Measurements from ENCODE around the gene ZNF814. TPM values are rescaled to one million over a fixed set of nuclear protein-coding genes. Genes with fewer than 3 reads are reported as not detected.
"Not testable (repeated sequence)": the region's sequence is repeated elsewhere in the genome, so short reads cannot be mapped to it uniquely, and the experiment has no call there.

ZNF814 gene
- total RNA-seq, 2 experiments from 2014 or later, result 20.9 to 22.2 TPM

- POLR2A ChIA-PET, H3K4me3 Mint-ChIP-seq, H3K9me3 Mint-ChIP-seq, H3K27me3 Mint-ChIP-seq, CTCF ChIA-PET, DNase-seq: not testable (repeated sequence)
- Mint-ChIP-seq H3K27ac (peak overlapping the region; percentile 54), H3K4me1 (peaks cover 37% of the 10 kb centered on the region), H3K36me3 (ENCODE audit: low read depth) (peaks cover 57% of the 10 kb centered on the region)
Measured at GRCh38 chr19:57810410-57811295, 78.2 kb downstream of the ZNF814 start.

GRCh38 chr19:57807541-57807940 is 81.3 kb downstream of the ZNF814 start:
- H3K4me1 Mint-ChIP-seq, result peaks cover 31% of the 10 kb centered on the region
- CTCF ChIA-PET, result interaction anchor here (0.6 to 0.8 kb wide), 2 partner anchors 9 to 80 kb away, joined by 3 to 5 read pairs; partner anchors contain the start of gene ZNF671
- peaks cover 65% of the 10 kb centered on the region for H3K36me3 Mint-ChIP-seq (ENCODE audit: low read depth)
- DNase-seq, result no peak
- POLR2A ChIA-PET, result no interaction called here
- no peak overlapping the region for H3K4me3 Mint-ChIP-seq
- no peak overlapping the region for H3K27ac Mint-ChIP-seq
- H3K9me3 Mint-ChIP-seq, result no peaks in the 10 kb centered on the region
- no peaks in the 10 kb centered on the region for H3K27me3 Mint-ChIP-seq

GRCh38 chr19:57803594-57804325 is 85.1 kb downstream of the ZNF814 start:
- ChIA-PET POLR2A (no interaction called here), CTCF (no interaction called here)
- no peak for DNase-seq
- Mint-ChIP-seq H3K9me3 (no peaks in the 10 kb centered on the region), H3K27me3 (no peaks in the 10 kb centered on the region), H3K36me3 (ENCODE audit: low read depth) (peaks cover 50% of the 10 kb centered on the region), H3K27ac (peak overlapping the region; percentile 78), H3K4me1 (peaks cover 28% of the 10 kb centered on the region), H3K4me3 (peak overlapping the region; percentile 56)

- ChIA-PET POLR2A (no interaction called here), CTCF (no interaction called here)
- H3K27me3 Mint-ChIP-seq, result no peaks in the 10 kb centered on the region
- H3K4me1 Mint-ChIP-seq, result peaks cover 28% of the 10 kb centered on the region
- H3K9me3 Mint-ChIP-seq, result no peaks in the 10 kb centered on the region
- peak overlapping the region; percentile 56 for H3K4me3 Mint-ChIP-seq
- H3K27ac Mint-ChIP-seq, result peak overlapping the region; percentile 78
- DNase-seq, result no peak
- peaks cover 45% of the 10 kb centered on the region for H3K36me3 Mint-ChIP-seq (ENCODE audit: low read depth)
Measured at GRCh38 chr19:57803265-57803593, 85.6 kb downstream of the ZNF814 start.

GRCh38 chr19:57802269-57802668 is 86.6 kb downstream of the ZNF814 start:
- CTCF ChIA-PET, result no interaction called here
- Mint-ChIP-seq H3K4me3 (no peak overlapping the region), H3K4me1 (peaks cover 29% of the 10 kb centered on the region), H3K9me3 (no peaks in the 10 kb centered on the region), H3K36me3 (ENCODE audit: low read depth) (peaks cover 38% of the 10 kb centered on the region), H3K27me3 (no peaks in the 10 kb centered on the region), H3K27ac (no peak overlapping the region)
- DNase-seq, result no peak
- POLR2A ChIA-PET, result no interaction called here

GRCh38 chr19:57800696-57801095 is 88.1 kb downstream of the ZNF814 start:
- peaks cover 29% of the 10 kb centered on the region for H3K4me1 Mint-ChIP-seq

More at GRCh38 chr19:57800696-57801095, 88.1 kb downstream of the ZNF814 start:
- Mint-ChIP-seq H3K27me3 (no peaks in the 10 kb centered on the region), H3K27ac (no peak overlapping the region), H3K4me3 (no peak overlapping the region), H3K9me3 (no peaks in the 10 kb centered on the region), H3K36me3 (ENCODE audit: low read depth) (peaks cover 42% of the 10 kb centered on the region)
- ChIA-PET CTCF (interaction anchor here (0.7 kb wide), 1 partner anchor 14 kb away, joined by 3 read pairs; the partner anchor contains the start of gene ZNF552), POLR2A (no interaction called here)
- DNase-seq, result no peak

Other genes with a start within 250 kb of the ZNF814 start
- gene ZSCAN4, start 220.1 kb downstream of the ZNF814 start, total RNA-seq, result not detected
- gene ZNF551, start 207.1 kb downstream of the ZNF814 start, total RNA-seq, result 10 to 100 TPM; 13.4 to 16.2 TPM
- 1 to 10 TPM; 5.0 to 5.8 TPM for gene ZNF154, start 179.8 kb downstream of the ZNF814 start, total RNA-seq
- 10 to 100 TPM; 13.9 to 14.4 TPM for gene ZNF671, start 161.4 kb downstream of the ZNF814 start, total RNA-seq
- 10 to 100 TPM; 16.1 to 21.4 TPM for gene ZNF776, start 142.2 kb downstream of the ZNF814 start, total RNA-seq
- gene ZNF586, start 119.4 kb downstream of the ZNF814 start, total RNA-seq, result 10 to 100 TPM; 26.8 to 28.4 TPM
- 10 to 100 TPM in 1 of 2 experiments, 1 to 10 TPM in 1; 8.7 to 10.0 TPM for gene ZNF552, start 74.1 kb downstream of the ZNF814 start, total RNA-seq
- gene ZNF587B, start 58.7 kb downstream of the ZNF814 start, total RNA-seq, result 10 to 100 TPM; 16.2 to 18.4 TPM
- 10 to 100 TPM; 35.3 to 35.6 TPM for gene ZNF587, start 39.2 kb downstream of the ZNF814 start, total RNA-seq
- 10 to 100 TPM; 30.3 to 30.7 TPM for gene ZNF417, start 27.6 kb upstream of the ZNF814 start, total RNA-seq
- gene ZNF418, start 46.4 kb upstream of the ZNF814 start, total RNA-seq, result 1 to 10 TPM; 7.2 to 7.9 TPM
- gene ZNF256, start 58.7 kb upstream of the ZNF814 start, total RNA-seq, result 1 to 10 TPM; 9.1 to 9.3 TPM
- gene C19orf18, start 85.5 kb upstream of the ZNF814 start, total RNA-seq, result under 1 TPM; 0.37 to 0.82 TPM
- gene ZNF606, start 113.8 kb upstream of the ZNF814 start, total RNA-seq, result 10 to 100 TPM; 11.1 to 15.3 TPM
- not detected for gene ZSCAN1, start 145.0 kb upstream of the ZNF814 start, total RNA-seq
- 1 to 10 TPM in 1 of 2 experiments, under 1 TPM in 1; 0.77 to 1.1 TPM for gene ZNF135, start 170.2 kb upstream of the ZNF814 start, total RNA-seq
- 10 to 100 TPM; 19.0 to 20.6 TPM for gene ZSCAN18, start 209.2 kb upstream of the ZNF814 start, total RNA-seq